Measurements from ENCODE around the gene TSPY9. TPM values are rescaled to one million over a fixed set of nuclear protein-coding genes. Genes with fewer than 3 reads are reported as not detected.
"Not testable (repeated sequence)": the region's sequence is repeated elsewhere in the genome, so short reads cannot be mapped to it uniquely, and the experiment has no call there.

Gene TSPY9, protein sequence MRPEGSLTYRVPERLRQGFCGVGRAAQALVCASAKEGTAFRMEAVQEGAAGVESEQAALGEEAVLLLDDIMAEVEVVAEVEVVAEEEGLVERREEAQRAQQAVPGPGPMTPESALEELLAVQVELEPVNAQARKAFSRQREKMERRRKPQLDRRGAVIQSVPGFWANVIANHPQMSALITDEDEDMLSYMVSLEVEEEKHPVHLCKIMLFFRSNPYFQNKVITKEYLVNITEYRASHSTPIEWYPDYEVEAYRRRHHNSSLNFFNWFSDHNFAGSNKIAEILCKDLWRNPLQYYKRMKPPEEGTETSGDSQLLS
- total RNA-seq, result not detected
- long read RNA-seq, result 0 reads

DNA sequence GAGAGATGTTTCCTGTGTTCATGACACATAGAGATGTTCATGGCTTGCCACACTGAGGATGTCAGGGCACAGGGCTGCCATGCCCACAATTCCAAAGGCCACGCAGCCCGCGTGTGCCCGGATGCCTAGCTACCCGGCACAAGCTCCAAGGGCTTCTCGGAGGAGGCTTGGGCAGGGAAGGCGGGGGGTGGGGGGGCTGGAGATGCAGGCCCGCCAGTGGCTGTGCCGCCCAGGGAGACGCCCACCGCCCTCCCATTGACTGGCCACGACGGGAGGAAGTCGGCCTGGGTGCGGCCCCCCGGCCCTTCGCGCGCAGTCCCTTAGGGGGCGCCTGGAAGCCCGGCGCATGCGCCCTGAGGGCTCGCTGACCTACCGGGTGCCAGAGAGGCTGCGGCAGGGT, at the start of gene TSPY9:
TSS of gene TSPY9 (plus strand) at position 301 of the 400 bp plus-strand sequence. CDS start at position 347, 46 bp downstream.
- intact Hi-C loops (cut with DNase I), result not testable (repeated sequence)

GRCh38 chrY:9466655-9467054, 20.4 kb upstream of the TSPY9 start, which contains the start of gene TSPY1:
Gene TSPY1 (plus strand): TSS chrY:9466955. CDS start chrY:9467001, 46 bp downstream.
- DNase-seq (ENCODE audit: low spot score); intact Hi-C loops (cut with DNase I): not testable (repeated sequence)

More for the DNA sequence above, at the start of gene TSPY9:
- not testable (repeated sequence) for DNase-seq (ENCODE audit: low spot score)

- intact Hi-C loops (cut with DNase I), result not testable (repeated sequence)
Measured at GRCh38 chrY:9504396-9504795, 17.3 kb downstream of the TSPY9 start.

GRCh38 chrY:9516287-9516686, 29.2 kb downstream of the TSPY9 start:
- DNase-seq (ENCODE audit: low spot score); intact Hi-C loops (cut with DNase I): not testable (repeated sequence)

More at GRCh38 chrY:9504396-9504795, 17.3 kb downstream of the TSPY9 start:
- DNase-seq (ENCODE audit: low spot score), result not testable (repeated sequence)

- intact Hi-C loops (cut with DNase I); DNase-seq (ENCODE audit: low spot score): not testable (repeated sequence)
Measured at GRCh38 chrY:9527580-9527979, 40.5 kb downstream of the TSPY9 start, which contains the start of gene TSPY10. Gene TSPY10 (plus strand): TSS chrY:9527880. CDS start chrY:9527926, 46 bp downstream.

Other genes with a start within 250 kb of the TSPY9 start
- gene TSPY4, start 149.8 kb upstream of the TSPY9 start, total RNA-seq, result not detected
- not detected for gene TSPY8, start 129.5 kb upstream of the TSPY9 start, total RNA-seq
- not detected for gene TSPY3, start 88.8 kb upstream of the TSPY9 start, total RNA-seq
- gene TSPY1, start 20.3 kb upstream of the TSPY9 start, total RNA-seq, result not detected
- gene TSPY10, start 40.6 kb downstream of the TSPY9 start, total RNA-seq, result not detected

All from cardiac septum (tissue), 1 donor.